ENCODE measurements around the gene ELOVL1. TPM values are rescaled to one million over a fixed set of nuclear protein-coding genes. Genes with fewer than 3 reads are reported as not detected.

The ELOVL1 gene
- polyA plus RNA-seq, 2 donors: 123 to 264 TPM

DNA sequence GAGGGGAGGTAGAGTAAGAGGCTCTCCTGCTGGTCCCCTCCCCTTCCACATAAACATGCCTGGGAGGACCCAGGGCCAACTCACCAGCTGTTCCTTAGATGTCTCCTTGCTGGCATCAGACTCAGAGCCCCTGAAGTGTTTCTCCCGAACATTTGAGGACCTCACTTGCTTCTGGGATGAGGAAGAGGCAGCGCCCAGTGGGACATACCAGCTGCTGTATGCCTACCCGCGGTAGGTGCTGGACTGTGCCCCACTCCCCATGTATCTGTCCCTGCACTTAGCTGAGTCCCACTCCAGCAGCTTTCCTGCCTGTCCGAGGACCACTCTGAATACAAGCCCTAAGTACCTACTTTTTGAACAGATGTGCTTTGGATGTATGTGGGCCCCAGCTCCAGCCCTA lies 29.8 kb downstream of the ELOVL1 start:
- Histone ChIP-seq H3K4me1 (ENCODE audit: control insufficient read depth in 2 of 2, insufficient read depth in 2 of 2, low read length in 1 of 2) (no peaks in the 10 kb centered on the region), H3K27ac (ENCODE audit: low read depth in 2 of 2, low read length in 1 of 2) (no peak overlapping the region), H3K36me3 (ENCODE audit: control insufficient read depth in 2 of 2, insufficient read depth in 2 of 2, low read length in 1 of 2) (no peaks in the 10 kb centered on the region), H3K4me3 (ENCODE audit: low read depth in 1 of 2, low read length in 2 of 2) (no peak overlapping the region), H3K27me3 (ENCODE audit: control insufficient read depth in 1 of 2, insufficient read depth in 2 of 2, low read length in 2 of 2) (no peaks in the 10 kb centered on the region), H3K9me3 (ENCODE audit: control insufficient read depth in 2 of 2, insufficient read depth in 1 of 2, low read depth in 1 of 2, low read length in 1 of 2) (no peaks in the 10 kb centered on the region)
- WGBS, 2 donors: 84 to 89% methylated on average over 5 of the region's 5 CpGs

DNA sequence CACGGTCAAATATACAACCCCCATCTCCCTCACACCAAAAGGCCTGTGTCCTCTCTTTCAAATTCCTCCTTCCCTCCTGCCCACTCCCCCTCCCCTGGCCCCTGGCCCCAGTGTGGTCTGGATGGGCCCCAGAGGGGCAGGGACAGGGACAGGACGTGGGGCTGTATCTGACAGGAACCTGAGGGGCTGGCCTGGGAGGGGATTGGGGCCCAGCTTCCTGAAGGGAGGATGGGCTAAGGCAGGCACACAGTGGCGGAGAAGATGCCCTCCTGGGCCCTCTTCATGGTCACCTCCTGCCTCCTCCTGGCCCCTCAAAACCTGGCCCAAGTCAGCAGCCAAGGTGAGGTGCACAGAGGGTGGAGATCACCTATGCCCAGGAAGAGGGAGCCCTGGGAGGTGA lies 30.2 kb downstream of the ELOVL1 start, which contains the start of gene MPL:
TSS of gene MPL (plus strand) at position 231 of the 400 bp plus-strand sequence. CDS start at position 262, 31 bp downstream.
- Histone ChIP-seq H3K36me3 (ENCODE audit: control insufficient read depth in 2 of 2, insufficient read depth in 2 of 2, low read length in 1 of 2) (no peaks in the 10 kb centered on the region), H3K27ac (ENCODE audit: low read depth in 2 of 2, low read length in 1 of 2) (no peak within 1 kb of the TSS), H3K4me3 (ENCODE audit: low read depth in 1 of 2, low read length in 2 of 2) (no peak within 1 kb of the TSS), H3K4me1 (ENCODE audit: control insufficient read depth in 2 of 2, insufficient read depth in 2 of 2, low read length in 1 of 2) (no peaks in the 10 kb centered on the region), H3K9me3 (ENCODE audit: control insufficient read depth in 2 of 2, insufficient read depth in 1 of 2, low read depth in 1 of 2, low read length in 1 of 2) (no peaks in the 10 kb centered on the region), H3K27me3 (ENCODE audit: control insufficient read depth in 1 of 2, insufficient read depth in 2 of 2, low read length in 2 of 2) (no peaks in the 10 kb centered on the region)
- WGBS, 2 donors: 79 to 81% methylated on average over 3 of the region's 3 CpGs

DNA sequence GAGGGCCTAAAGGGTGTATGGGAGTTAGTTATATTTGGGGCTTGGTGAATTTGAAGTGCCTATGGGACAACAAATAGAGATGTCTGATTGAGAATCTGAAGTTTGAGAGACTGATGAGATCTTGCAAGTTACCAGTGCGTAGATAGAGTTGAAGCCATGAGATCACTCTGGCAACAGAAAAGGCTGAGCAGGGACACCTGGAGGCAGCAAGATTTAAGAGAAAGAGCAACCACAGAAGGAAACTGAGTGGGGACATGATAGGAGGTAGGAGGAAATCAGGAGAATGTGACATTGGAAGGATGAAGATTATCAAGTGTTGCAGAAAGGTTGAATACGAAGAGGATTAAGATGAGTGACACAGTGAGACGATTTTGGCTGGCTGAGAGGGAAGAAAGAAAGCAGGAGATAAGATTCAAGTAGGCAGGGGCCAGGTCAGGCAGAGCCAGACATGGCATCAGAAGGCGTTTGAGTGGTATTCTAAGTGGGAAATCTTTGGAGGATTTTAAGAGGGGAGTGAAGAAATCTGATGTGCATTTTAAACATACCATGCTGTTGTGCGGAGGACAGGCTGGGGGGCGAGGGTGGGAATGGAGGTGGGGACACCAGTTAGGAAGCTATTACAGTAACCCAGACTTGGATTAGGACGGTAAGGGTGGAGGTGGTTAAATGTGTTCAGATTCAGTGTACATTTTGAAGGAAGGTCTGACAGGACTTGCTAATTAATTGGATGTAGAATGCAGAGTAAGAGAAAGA lies 33.2 kb downstream of the ELOVL1 start:
- Histone ChIP-seq H3K4me3 (ENCODE audit: low read depth in 1 of 2, low read length in 2 of 2) (no peak overlapping the region), H3K36me3 (ENCODE audit: control insufficient read depth in 2 of 2, insufficient read depth in 2 of 2, low read length in 1 of 2) (no peaks in the 10 kb centered on the region), H3K27ac (ENCODE audit: low read depth in 2 of 2, low read length in 1 of 2) (no peak overlapping the region), H3K4me1 (ENCODE audit: control insufficient read depth in 2 of 2, insufficient read depth in 2 of 2, low read length in 1 of 2) (peaks cover 3 to 4% of the 10 kb centered on the region in 2 donors), H3K27me3 (ENCODE audit: control insufficient read depth in 1 of 2, insufficient read depth in 2 of 2, low read length in 2 of 2) (no peaks in the 10 kb centered on the region), H3K9me3 (ENCODE audit: control insufficient read depth in 2 of 2, insufficient read depth in 1 of 2, low read depth in 1 of 2, low read length in 1 of 2) (no peaks in the 10 kb centered on the region)
- 72 to 74% methylated on average over 7 of the region's 7 CpGs for WGBS, 2 donors

DNA sequence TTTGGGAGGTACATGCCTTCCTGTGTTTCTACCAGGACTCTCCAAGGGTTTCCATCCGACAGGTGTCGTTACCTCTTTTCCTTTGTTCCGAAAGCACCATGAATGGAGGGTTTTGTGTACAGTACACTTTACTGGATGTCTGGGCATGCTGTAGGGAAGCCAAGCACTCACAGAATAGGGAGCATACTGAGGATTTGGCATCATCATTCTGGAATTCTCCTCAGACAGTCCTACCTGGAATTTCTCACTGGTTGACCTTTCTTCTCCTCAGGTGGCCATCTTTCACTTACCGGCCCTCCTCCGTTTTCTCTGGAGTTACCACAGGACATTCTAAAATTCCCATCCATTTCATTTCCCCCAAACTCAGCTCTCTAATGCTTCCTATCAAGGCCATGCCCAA lies 36.1 kb downstream of the ELOVL1 start:
- Histone ChIP-seq H3K27me3 (ENCODE audit: control insufficient read depth in 1 of 2, insufficient read depth in 2 of 2, low read length in 2 of 2) (no peaks in the 10 kb centered on the region), H3K36me3 (ENCODE audit: control insufficient read depth in 2 of 2, insufficient read depth in 2 of 2, low read length in 1 of 2) (no peaks in the 10 kb centered on the region), H3K4me1 (ENCODE audit: control insufficient read depth in 2 of 2, insufficient read depth in 2 of 2, low read length in 1 of 2) (peaks cover 3 to 4% of the 10 kb centered on the region in 2 donors), H3K27ac (ENCODE audit: low read depth in 2 of 2, low read length in 1 of 2) (no peak overlapping the region), H3K9me3 (ENCODE audit: control insufficient read depth in 2 of 2, insufficient read depth in 1 of 2, low read depth in 1 of 2, low read length in 1 of 2) (peaks cover 2 to 3% of the 10 kb centered on the region in 2 donors), H3K4me3 (ENCODE audit: low read depth in 1 of 2, low read length in 2 of 2) (no peak overlapping the region)
- WGBS, 2 donors: 90 to 96% methylated on average over 5 of the region's 5 CpGs

DNA sequence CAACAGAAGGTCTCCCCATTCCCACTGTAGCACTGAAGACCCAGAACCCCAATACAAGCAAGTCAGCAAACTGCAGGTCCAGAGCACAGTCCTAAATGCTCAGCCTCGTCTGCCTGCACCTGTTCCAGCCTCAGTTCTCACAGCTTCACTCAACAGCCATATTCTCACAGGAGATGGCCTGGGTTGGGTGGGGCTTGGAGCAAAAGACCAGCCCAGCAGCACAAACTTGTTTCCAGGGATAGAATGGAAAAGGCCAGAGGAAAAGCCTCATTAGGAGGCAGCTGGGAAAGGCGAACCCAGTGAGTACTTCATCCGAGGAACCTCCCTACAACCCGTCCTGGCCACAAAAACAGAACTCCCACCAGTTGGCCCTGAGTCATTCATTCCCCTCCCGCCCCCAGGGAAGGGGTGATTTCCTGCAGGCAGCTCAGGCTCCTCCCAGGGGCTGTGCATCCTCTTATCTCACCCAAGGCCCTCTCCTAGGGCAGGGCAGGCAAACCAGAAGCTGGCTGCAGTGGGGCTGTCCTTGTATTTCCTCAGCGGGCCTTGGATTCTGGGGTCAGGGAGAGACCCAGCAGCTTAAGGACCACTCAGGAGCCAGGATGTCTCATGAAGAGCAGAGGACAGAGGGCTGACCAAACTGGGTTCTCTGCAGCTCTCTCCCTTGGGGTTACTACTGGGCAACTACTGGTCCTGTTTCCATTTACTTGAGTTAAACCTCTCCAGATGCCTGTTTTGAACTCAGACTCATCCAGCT lies 37.6 kb downstream of the ELOVL1 start:
- peaks cover 3 to 4% of the 10 kb centered on the region in 2 donors for H3K4me1 ChIP-seq (ENCODE audit: control insufficient read depth in 2 of 2, insufficient read depth in 2 of 2, low read length in 1 of 2)
- H3K36me3 ChIP-seq (ENCODE audit: control insufficient read depth in 2 of 2, insufficient read depth in 2 of 2, low read length in 1 of 2): no peaks in the 10 kb centered on the region
- H3K4me3 ChIP-seq (ENCODE audit: low read depth in 1 of 2, low read length in 2 of 2): no peak overlapping the region
- WGBS, 2 donors: 45 to 48% methylated on average over 6 of the region's 6 CpGs
- peaks cover 2 to 3% of the 10 kb centered on the region in 2 donors for H3K9me3 ChIP-seq (ENCODE audit: control insufficient read depth in 2 of 2, insufficient read depth in 1 of 2, low read depth in 1 of 2, low read length in 1 of 2)
- H3K27me3 ChIP-seq (ENCODE audit: control insufficient read depth in 1 of 2, insufficient read depth in 2 of 2, low read length in 2 of 2): no peaks in the 10 kb centered on the region
- peak overlapping the region in 1 of 2 donors; percentile 55 for H3K27ac ChIP-seq (ENCODE audit: low read depth in 2 of 2, low read length in 1 of 2)

- H3K4me3 ChIP-seq (ENCODE audit: low read depth in 1 of 2, low read length in 2 of 2): no peak overlapping the region
These were observed 40.1 kb downstream of the ELOVL1 start for GRCh38 chr1:43327549-43328292.

GRCh38 chr1:43325381-43325780 lies 42.4 kb downstream of the ELOVL1 start:
- H3K36me3 ChIP-seq (ENCODE audit: control insufficient read depth in 2 of 2, insufficient read depth in 2 of 2, low read length in 1 of 2): no peaks in the 10 kb centered on the region
- H3K27ac ChIP-seq (ENCODE audit: low read depth in 2 of 2, low read length in 1 of 2): no peak overlapping the region
- H3K4me1 ChIP-seq (ENCODE audit: control insufficient read depth in 2 of 2, insufficient read depth in 2 of 2, low read length in 1 of 2): peaks cover 3% of the 10 kb centered on the region in 2 donors
- H3K4me3 ChIP-seq (ENCODE audit: low read depth in 1 of 2, low read length in 2 of 2): no peak overlapping the region
- no peaks in the 10 kb centered on the region for H3K27me3 ChIP-seq (ENCODE audit: control insufficient read depth in 1 of 2, insufficient read depth in 2 of 2, low read length in 2 of 2)
- H3K9me3 ChIP-seq (ENCODE audit: control insufficient read depth in 2 of 2, insufficient read depth in 1 of 2, low read depth in 1 of 2, low read length in 1 of 2): peaks cover 2 to 3% of the 10 kb centered on the region in 2 donors

More at GRCh38 chr1:43327549-43328292, 40.1 kb downstream of the ELOVL1 start:
- 94 to 97% methylated on average over 1 of the region's 1 CpG for WGBS, 2 donors
- no peak overlapping the region for H3K27ac ChIP-seq (ENCODE audit: low read depth in 2 of 2, low read length in 1 of 2)
- H3K36me3 ChIP-seq (ENCODE audit: control insufficient read depth in 2 of 2, insufficient read depth in 2 of 2, low read length in 1 of 2): no peaks in the 10 kb centered on the region
- no peaks in the 10 kb centered on the region for H3K27me3 ChIP-seq (ENCODE audit: control insufficient read depth in 1 of 2, insufficient read depth in 2 of 2, low read length in 2 of 2)
- peaks cover 2 to 3% of the 10 kb centered on the region in 2 donors for H3K9me3 ChIP-seq (ENCODE audit: control insufficient read depth in 2 of 2, insufficient read depth in 1 of 2, low read depth in 1 of 2, low read length in 1 of 2)
- H3K4me1 ChIP-seq (ENCODE audit: control insufficient read depth in 2 of 2, insufficient read depth in 2 of 2, low read length in 1 of 2): peaks cover 3 to 4% of the 10 kb centered on the region in 2 donors

DNA sequence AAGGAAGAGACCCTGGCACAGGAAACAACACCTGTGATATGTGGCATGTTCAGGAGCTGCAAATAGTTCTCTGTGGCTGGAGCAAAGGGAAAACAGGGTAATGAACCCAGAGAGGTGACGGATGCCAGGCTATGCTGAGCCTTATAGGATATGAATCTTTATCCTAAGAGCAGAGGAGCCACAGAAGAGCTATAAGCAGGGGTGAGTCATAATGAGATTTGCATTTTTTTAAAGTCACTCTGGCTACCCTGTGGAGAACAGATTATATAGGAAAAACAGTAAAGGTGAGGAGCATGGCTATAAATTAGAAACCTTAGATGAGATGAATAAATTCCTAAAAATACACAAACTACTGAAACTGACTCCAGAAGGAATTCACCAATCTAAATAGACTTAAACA lies 43.0 kb downstream of the ELOVL1 start:
- no peak overlapping the region for H3K4me3 ChIP-seq (ENCODE audit: low read depth in 1 of 2, low read length in 2 of 2)
- H3K27ac ChIP-seq (ENCODE audit: low read depth in 2 of 2, low read length in 1 of 2): no peak overlapping the region
- 89 to 91% methylated on average over 1 of the region's 1 CpG for WGBS, 2 donors
- H3K4me1 ChIP-seq (ENCODE audit: control insufficient read depth in 2 of 2, insufficient read depth in 2 of 2, low read length in 1 of 2): peaks cover 0 to 2% of the 10 kb centered on the region in 2 donors
- H3K9me3 ChIP-seq (ENCODE audit: control insufficient read depth in 2 of 2, insufficient read depth in 1 of 2, low read depth in 1 of 2, low read length in 1 of 2): peaks cover 2 to 3% of the 10 kb centered on the region in 2 donors
- H3K36me3 ChIP-seq (ENCODE audit: control insufficient read depth in 2 of 2, insufficient read depth in 2 of 2, low read length in 1 of 2): no peaks in the 10 kb centered on the region
- no peaks in the 10 kb centered on the region for H3K27me3 ChIP-seq (ENCODE audit: control insufficient read depth in 1 of 2, insufficient read depth in 2 of 2, low read length in 2 of 2)

GRCh38 chr1:43322506-43322905 lies 45.3 kb downstream of the ELOVL1 start:
- H3K4me3 ChIP-seq (ENCODE audit: low read depth in 1 of 2, low read length in 2 of 2): no peak overlapping the region
- no peaks in the 10 kb centered on the region for H3K27me3 ChIP-seq (ENCODE audit: control insufficient read depth in 1 of 2, insufficient read depth in 2 of 2, low read length in 2 of 2)
- H3K9me3 ChIP-seq (ENCODE audit: control insufficient read depth in 2 of 2, insufficient read depth in 1 of 2, low read depth in 1 of 2, low read length in 1 of 2): no peaks in the 10 kb centered on the region
- 91 to 95% methylated on average over 5 of the region's 5 CpGs for WGBS, 2 donors
- H3K27ac ChIP-seq (ENCODE audit: low read depth in 2 of 2, low read length in 1 of 2): no peak overlapping the region
- H3K4me1 ChIP-seq (ENCODE audit: control insufficient read depth in 2 of 2, insufficient read depth in 2 of 2, low read length in 1 of 2): no peaks in the 10 kb centered on the region
- H3K36me3 ChIP-seq (ENCODE audit: control insufficient read depth in 2 of 2, insufficient read depth in 2 of 2, low read length in 1 of 2): no peaks in the 10 kb centered on the region

All from esophagus (tissue), 2 donors.